SK-N-SH (cell line): ENCODE data around the gene PXDN.

Experiments used
- CTCF ChIP-seq: fragments of 200-600 bp; sonication (generic); IDR thresholded peaks from 2 replicates; pipeline ENCODE4 v1.6.1; 2017; ENCODE audit warnings: antibody characterized with exemption, mild to moderate bottlenecking, moderate library complexity
- EZH2phosphoT487 ChIP-seq: fragments of 200-600 bp; sonication (generic); IDR thresholded peaks from 2 replicates; pipeline ENCODE4 v1.6.1; 2017; ENCODE audit warnings: low read depth, mixed run types, mild to moderate bottlenecking, antibody characterized with exemption, moderate library complexity, borderline replicate concordance

GRCh38 chr2:1731963-1732768, 12.1 kb downstream of the PXDN start:
- no peak for TF ChIP-seq CTCF
- no peak for TF ChIP-seq EZH2phosphoT487
